Measurements from ENCODE around the gene BEST2. TPM values are rescaled to one million over a fixed set of nuclear protein-coding genes. Genes with fewer than 3 reads are reported as not detected.

The BEST2 gene
- total RNA-seq, 1 experiment from 2014 or later = 3.3 TPM

DNA sequence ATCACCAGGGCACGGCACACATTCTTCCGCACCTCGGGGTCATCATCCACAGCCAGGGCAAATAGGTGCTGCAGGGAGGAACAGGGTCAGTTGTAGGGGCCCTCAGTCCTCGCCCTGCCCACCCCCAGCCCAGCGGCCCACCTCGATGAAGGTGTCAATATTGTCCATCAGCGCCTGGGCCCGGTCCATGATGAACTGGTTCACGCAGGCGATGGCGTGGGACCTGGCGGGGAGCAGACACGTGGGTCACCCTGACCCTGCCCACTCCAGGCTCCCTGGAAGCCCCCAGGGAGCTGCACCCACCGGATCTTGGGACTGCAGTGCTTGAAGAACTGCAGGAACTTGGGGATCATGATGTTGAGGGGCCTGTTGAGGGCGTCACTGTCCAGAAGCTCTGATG lies 36.5 kb upstream of the BEST2 start (continued):
- TF ChIP-seq, protein P1, sequence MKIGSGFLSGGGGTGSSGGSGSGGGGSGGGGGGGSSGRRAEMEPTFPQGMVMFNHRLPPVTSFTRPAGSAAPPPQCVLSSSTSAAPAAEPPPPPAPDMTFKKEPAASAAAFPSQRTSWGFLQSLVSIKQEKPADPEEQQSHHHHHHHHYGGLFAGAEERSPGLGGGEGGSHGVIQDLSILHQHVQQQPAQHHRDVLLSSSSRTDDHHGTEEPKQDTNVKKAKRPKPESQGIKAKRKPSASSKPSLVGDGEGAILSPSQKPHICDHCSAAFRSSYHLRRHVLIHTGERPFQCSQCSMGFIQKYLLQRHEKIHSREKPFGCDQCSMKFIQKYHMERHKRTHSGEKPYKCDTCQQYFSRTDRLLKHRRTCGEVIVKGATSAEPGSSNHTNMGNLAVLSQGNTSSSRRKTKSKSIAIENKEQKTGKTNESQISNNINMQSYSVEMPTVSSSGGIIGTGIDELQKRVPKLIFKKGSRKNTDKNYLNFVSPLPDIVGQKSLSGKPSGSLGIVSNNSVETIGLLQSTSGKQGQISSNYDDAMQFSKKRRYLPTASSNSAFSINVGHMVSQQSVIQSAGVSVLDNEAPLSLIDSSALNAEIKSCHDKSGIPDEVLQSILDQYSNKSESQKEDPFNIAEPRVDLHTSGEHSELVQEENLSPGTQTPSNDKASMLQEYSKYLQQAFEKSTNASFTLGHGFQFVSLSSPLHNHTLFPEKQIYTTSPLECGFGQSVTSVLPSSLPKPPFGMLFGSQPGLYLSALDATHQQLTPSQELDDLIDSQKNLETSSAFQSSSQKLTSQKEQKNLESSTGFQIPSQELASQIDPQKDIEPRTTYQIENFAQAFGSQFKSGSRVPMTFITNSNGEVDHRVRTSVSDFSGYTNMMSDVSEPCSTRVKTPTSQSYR (CRISPR knock-in tag; IDR thresholded peaks at IDR 0.05) = no peak
- no peak for TF ChIP-seq MXD4 (CRISPR knock-in tag; IDR thresholded peaks at IDR 0.05; ENCODE audit: borderline replicate concordance)
- no peak for TF ChIP-seq RELA (CRISPR knock-in tag; IDR thresholded peaks at IDR 0.05; ENCODE audit: borderline replicate concordance)
- TF ChIP-seq, protein P2, sequence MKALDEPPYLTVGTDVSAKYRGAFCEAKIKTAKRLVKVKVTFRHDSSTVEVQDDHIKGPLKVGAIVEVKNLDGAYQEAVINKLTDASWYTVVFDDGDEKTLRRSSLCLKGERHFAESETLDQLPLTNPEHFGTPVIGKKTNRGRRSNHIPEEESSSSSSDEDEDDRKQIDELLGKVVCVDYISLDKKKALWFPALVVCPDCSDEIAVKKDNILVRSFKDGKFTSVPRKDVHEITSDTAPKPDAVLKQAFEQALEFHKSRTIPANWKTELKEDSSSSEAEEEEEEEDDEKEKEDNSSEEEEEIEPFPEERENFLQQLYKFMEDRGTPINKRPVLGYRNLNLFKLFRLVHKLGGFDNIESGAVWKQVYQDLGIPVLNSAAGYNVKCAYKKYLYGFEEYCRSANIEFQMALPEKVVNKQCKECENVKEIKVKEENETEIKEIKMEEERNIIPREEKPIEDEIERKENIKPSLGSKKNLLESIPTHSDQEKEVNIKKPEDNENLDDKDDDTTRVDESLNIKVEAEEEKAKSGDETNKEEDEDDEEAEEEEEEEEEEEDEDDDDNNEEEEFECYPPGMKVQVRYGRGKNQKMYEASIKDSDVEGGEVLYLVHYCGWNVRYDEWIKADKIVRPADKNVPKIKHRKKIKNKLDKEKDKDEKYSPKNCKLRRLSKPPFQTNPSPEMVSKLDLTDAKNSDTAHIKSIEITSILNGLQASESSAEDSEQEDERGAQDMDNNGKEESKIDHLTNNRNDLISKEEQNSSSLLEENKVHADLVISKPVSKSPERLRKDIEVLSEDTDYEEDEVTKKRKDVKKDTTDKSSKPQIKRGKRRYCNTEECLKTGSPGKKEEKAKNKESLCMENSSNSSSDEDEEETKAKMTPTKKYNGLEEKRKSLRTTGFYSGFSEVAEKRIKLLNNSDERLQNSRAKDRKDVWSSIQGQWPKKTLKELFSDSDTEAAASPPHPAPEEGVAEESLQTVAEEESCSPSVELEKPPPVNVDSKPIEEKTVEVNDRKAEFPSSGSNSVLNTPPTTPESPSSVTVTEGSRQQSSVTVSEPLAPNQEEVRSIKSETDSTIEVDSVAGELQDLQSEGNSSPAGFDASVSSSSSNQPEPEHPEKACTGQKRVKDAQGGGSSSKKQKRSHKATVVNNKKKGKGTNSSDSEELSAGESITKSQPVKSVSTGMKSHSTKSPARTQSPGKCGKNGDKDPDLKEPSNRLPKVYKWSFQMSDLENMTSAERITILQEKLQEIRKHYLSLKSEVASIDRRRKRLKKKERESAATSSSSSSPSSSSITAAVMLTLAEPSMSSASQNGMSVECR (CRISPR knock-in tag; IDR thresholded peaks at IDR 0.05; ENCODE audit: borderline replicate concordance) = no peak
- TF ChIP-seq, protein P3, sequence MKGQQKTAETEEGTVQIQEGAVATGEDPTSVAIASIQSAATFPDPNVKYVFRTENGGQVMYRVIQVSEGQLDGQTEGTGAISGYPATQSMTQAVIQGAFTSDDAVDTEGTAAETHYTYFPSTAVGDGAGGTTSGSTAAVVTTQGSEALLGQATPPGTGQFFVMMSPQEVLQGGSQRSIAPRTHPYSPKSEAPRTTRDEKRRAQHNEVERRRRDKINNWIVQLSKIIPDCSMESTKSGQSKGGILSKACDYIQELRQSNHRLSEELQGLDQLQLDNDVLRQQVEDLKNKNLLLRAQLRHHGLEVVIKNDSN (CRISPR knock-in tag; IDR thresholded peaks at IDR 0.05) = no peak
- no peak for TF ChIP-seq PREB (CRISPR knock-in tag; IDR thresholded peaks at IDR 0.05; ENCODE audit: borderline replicate concordance)
- no peak for TF ChIP-seq FOXJ3 (CRISPR knock-in tag; IDR thresholded peaks at IDR 0.05; ENCODE audit: borderline replicate concordance)
- TF ChIP-seq ZNF416 (CRISPR knock-in tag; IDR thresholded peaks at IDR 0.05) = no peak
- TF ChIP-seq, protein P4, sequence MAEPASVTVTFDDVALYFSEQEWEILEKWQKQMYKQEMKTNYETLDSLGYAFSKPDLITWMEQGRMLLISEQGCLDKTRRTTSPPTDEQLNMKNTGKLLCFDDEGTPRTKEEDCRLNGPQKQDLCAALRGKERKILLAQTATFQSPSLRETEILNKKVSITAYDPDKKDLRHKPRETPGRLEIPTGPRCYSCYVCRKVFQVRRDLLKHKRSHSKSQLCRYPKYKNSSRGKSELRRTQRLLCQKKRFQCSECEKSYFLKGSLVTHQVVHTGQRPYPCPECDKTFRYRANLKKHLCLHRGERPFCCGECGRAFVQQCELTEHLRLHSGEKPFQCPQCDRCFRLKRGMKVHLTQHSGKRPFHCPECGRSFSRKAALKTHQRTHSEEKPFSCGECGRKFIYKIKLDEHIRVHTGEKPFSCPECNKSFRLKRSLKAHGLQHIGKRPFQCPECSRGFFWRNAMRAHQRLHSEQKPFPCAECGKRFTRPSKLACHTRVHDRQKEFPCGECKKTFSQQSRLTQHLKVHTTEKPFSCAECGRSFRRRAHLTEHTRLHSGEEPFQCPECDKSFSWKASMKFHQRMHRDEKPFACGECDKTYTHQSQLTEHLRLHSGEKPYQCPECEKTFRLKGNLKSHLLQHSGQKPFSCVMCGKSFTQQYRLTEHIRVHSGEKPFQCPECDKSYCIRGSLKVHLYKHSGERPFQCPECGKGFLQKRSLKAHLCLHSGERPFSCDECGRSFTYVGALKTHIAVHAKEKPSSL (CRISPR knock-in tag; conservative IDR thresholded peaks at IDR 0.05) = no peak
- TF ChIP-seq IRF2 (CRISPR knock-in tag; IDR thresholded peaks at IDR 0.05; ENCODE audit: borderline replicate concordance, low read depth) = no peak
- TF ChIP-seq ZNF317 (CRISPR knock-in tag; IDR thresholded peaks at IDR 0.05; ENCODE audit: borderline replicate concordance, low read depth) = no peak
- TF ChIP-seq, protein P5, sequence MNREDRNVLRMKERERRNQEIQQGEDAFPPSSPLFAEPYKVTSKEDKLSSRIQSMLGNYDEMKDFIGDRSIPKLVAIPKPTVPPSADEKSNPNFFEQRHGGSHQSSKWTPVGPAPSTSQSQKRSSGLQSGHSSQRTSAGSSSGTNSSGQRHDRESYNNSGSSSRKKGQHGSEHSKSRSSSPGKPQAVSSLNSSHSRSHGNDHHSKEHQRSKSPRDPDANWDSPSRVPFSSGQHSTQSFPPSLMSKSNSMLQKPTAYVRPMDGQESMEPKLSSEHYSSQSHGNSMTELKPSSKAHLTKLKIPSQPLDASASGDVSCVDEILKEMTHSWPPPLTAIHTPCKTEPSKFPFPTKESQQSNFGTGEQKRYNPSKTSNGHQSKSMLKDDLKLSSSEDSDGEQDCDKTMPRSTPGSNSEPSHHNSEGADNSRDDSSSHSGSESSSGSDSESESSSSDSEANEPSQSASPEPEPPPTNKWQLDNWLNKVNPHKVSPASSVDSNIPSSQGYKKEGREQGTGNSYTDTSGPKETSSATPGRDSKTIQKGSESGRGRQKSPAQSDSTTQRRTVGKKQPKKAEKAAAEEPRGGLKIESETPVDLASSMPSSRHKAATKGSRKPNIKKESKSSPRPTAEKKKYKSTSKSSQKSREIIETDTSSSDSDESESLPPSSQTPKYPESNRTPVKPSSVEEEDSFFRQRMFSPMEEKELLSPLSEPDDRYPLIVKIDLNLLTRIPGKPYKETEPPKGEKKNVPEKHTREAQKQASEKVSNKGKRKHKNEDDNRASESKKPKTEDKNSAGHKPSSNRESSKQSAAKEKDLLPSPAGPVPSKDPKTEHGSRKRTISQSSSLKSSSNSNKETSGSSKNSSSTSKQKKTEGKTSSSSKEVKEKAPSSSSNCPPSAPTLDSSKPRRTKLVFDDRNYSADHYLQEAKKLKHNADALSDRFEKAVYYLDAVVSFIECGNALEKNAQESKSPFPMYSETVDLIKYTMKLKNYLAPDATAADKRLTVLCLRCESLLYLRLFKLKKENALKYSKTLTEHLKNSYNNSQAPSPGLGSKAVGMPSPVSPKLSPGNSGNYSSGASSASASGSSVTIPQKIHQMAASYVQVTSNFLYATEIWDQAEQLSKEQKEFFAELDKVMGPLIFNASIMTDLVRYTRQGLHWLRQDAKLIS (CRISPR knock-in tag; IDR thresholded peaks at IDR 0.05; ENCODE audit: borderline replicate concordance) = no peak
- no peak for TF ChIP-seq RORB (CRISPR knock-in tag; IDR thresholded peaks at IDR 0.05)
- TF ChIP-seq, protein P6, sequence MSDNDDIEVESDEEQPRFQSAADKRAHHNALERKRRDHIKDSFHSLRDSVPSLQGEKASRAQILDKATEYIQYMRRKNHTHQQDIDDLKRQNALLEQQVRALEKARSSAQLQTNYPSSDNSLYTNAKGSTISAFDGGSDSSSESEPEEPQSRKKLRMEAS (CRISPR knock-in tag; IDR thresholded peaks at IDR 0.05) = no peak

Measured in WTC11 (cell line).